Activated T-cell treated with anti-CD3 and anti-CD28 coated beads, Interleukin-2, amount 50 U/mL, for 4 hours (primary cell): ENCODE measurements around the gene IL21R. TPM values are rescaled to one million over a fixed set of nuclear protein-coding genes. Genes with fewer than 3 reads are reported as not detected.

Experiments used
- ATAC-seq, 2 donors: fragments of 200-7000 bp; cut with Tn5 transposase; one replicate each; pipeline ENCODE4 v1.10.0; 2021
- DNase-seq: peaks from one replicate; pipeline ENCODE4 v3.0.0-alpha.2; 2020
- H3K27me3 Mint-ChIP-seq: one replicate; pipeline ENCODE4 v1.8.0; 2021; ENCODE audit warnings: low read depth, mixed read lengths
- H3K36me3 Mint-ChIP-seq: one replicate; pipeline ENCODE4 v1.8.0; 2022; ENCODE audit warnings: mixed read lengths; ENCODE audit not compliant: insufficient read depth
- H3K4me1 Mint-ChIP-seq: one replicate; pipeline ENCODE4 v1.8.0; 2021; ENCODE audit warnings: low read depth, mixed read lengths
- H3K4me3 Mint-ChIP-seq: one replicate; pipeline ENCODE4 v1.8.0; 2021; ENCODE audit warnings: mild to moderate bottlenecking, moderate library complexity, mixed read lengths
- H3K9me3 Mint-ChIP-seq: one replicate; pipeline ENCODE4 v1.8.0; 2021; ENCODE audit warnings: mixed read lengths
- total RNA-seq, 3 donors: library from RNA; stranded (reverse); gene quantifications; one replicate each; pipeline ENCODE4 v1.2.1, GENCODE V29; 2021

Gene IL21R
- 10 to 100 TPM; 90.7 to 94.9 (median 91.4) TPM for total RNA-seq

DNA sequence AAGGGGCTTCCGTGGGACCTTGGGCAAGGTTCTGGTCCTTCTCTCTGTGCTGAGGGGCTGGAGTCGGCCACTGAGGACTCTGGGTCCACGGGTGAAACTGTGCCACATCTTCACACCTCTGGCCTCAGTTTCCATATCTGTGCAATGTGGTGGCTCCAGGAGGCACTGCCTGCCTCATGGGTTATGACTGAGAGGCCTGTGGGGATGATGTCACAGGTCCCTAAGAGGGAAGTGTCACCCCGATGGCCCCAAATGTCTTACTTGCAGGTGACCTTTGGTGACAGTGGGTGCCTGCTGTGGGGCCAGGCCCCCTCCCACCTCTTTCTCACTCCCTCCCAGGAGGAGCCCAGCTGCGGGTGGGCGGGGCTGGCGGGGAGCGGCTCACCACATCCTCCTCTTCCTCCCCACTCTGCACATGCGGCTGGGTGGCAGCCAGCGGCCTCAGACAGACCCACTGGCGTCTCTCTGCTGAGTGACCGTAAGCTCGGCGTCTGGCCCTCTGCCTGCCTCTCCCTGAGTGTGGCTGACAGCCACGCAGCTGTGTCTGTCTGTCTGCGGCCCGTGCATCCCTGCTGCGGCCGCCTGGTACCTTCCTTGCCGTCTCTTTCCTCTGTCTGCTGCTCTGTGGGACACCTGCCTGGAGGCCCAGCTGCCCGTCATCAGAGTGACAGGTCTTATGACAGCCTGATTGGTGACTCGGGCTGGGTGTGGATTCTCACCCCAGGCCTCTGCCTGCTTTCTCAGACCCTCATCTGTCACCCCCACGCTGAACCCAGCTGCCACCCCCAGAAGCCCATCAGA lies at the start of gene IL21R:
IL21R (plus strand) TSS at position 407 of the 801 bp plus-strand sequence. CDS start 27,898 bp downstream, outside the sequence.
- Mint-ChIP-seq H3K27me3 (no peaks in the 10 kb centered on the region), H3K4me1 (peaks cover 52% of the 10 kb centered on the region), H3K36me3 (peaks cover 34% of the 10 kb centered on the region), H3K4me3 (peak within 1 kb of the TSS; percentile 99), H3K9me3 (no peaks in the 10 kb centered on the region)
- ATAC-seq (peak; percentile 58 to 60), DNase-seq (peak; percentile 92)

DNA sequence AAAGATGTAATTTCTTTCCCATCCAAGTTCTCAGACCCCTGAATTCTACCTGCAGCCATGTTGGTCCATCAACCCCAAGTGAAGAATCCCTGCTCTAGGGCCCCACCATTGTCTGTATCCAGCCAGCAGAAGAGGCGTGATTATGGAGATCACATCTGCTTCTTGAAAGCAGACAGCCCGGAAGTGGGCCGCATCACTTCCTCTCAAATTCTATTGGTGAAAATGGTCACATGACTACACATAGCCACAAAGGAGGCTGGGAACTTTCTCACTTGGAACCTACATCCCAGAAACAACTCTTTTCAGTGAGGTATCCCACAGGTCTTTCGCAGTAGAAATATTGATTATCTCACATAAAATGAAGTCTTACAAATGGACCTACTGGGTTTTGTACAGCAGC lies 48.1 kb upstream of the IL21R start:
- H3K36me3 Mint-ChIP-seq: peaks cover 77% of the 10 kb centered on the region
- H3K4me1 Mint-ChIP-seq: peaks cover 19% of the 10 kb centered on the region
- no peaks in the 10 kb centered on the region for H3K27me3 Mint-ChIP-seq
- H3K4me3 Mint-ChIP-seq: no peak overlapping the region
- no peaks in the 10 kb centered on the region for H3K9me3 Mint-ChIP-seq
- DNase-seq (no peak), ATAC-seq (no peak)

DNA sequence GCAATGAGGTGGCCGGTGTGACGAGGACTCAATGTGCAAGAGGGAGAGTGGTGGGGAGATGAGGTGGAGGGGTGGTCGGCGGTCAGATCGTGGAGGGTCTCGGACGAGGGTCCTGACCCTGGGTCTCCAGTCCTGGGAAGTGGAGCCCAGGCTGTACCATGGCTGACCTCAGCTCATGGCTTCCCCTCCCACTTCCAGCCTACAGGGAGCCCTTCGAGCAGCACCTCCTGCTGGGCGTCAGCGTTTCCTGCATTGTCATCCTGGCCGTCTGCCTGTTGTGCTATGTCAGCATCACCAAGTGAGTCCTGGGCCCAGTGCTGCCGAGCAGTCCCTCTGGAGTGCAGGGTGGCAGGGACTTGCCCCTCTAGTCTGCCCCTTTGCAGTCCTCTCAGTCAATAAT lies 46.4 kb upstream of the IL21R start:
- H3K27me3 Mint-ChIP-seq: no peaks in the 10 kb centered on the region

DNA sequence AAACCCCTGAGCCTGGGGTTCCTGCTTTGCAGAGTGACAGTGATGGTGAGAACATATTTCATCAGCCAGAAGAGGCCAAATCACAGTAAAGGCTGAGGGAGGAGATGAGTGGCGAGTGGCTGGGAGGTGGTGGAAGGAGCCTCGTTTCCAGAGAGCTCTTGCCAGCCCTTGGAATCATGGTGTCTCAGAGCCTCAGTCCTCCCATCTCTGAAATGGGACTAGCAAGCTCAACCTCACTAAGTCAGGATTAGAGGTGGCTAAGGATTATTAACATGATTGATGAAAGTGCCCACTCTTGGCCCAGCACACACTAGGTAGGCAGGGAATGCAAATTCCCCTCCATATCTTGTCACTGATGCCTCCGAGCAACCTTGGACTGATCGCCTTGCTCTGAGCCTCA lies 45.2 kb upstream of the IL21R start:
- ATAC-seq (no peak), DNase-seq (no peak)
- peaks cover 66% of the 10 kb centered on the region for H3K36me3 Mint-ChIP-seq
- H3K27me3 Mint-ChIP-seq: no peaks in the 10 kb centered on the region
- H3K4me3 Mint-ChIP-seq: no peak overlapping the region
- H3K4me1 Mint-ChIP-seq: peaks cover 10% of the 10 kb centered on the region
- no peaks in the 10 kb centered on the region for H3K9me3 Mint-ChIP-seq

More for the DNA sequence above, 46.4 kb upstream of the IL21R start:
- H3K9me3 Mint-ChIP-seq: no peaks in the 10 kb centered on the region
- ATAC-seq (peak; percentile 57 to 67), DNase-seq (peak; percentile 44)
- peaks cover 70% of the 10 kb centered on the region for H3K36me3 Mint-ChIP-seq
- H3K4me3 Mint-ChIP-seq: no peak overlapping the region
- peaks cover 13% of the 10 kb centered on the region for H3K4me1 Mint-ChIP-seq

DNA sequence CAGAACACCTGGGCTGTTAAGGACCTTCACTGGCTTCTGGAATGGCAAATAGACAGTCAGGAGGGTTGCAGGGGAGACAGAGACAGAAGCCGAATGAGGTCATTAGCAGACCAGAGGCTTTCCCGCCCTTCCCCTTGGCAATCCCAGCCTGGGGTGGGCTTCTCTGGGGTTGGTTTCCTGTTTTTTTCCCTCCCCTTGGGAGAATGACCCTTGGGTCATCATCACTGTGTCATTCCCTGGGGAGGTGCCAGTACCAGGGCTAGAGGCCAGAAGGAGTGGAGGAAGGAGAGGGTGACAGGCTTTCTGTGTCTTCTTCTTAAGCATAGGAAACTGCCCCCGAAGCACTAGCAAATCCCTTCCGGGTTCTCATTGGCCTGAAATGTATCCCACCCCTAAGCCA lies 42.9 kb upstream of the IL21R start:
- Mint-ChIP-seq H3K9me3 (no peaks in the 10 kb centered on the region), H3K4me1 (peaks cover 19% of the 10 kb centered on the region), H3K4me3 (no peak overlapping the region), H3K36me3 (peaks cover 68% of the 10 kb centered on the region), H3K27me3 (no peaks in the 10 kb centered on the region)
- ATAC-seq: no peak
- no peak for DNase-seq

DNA sequence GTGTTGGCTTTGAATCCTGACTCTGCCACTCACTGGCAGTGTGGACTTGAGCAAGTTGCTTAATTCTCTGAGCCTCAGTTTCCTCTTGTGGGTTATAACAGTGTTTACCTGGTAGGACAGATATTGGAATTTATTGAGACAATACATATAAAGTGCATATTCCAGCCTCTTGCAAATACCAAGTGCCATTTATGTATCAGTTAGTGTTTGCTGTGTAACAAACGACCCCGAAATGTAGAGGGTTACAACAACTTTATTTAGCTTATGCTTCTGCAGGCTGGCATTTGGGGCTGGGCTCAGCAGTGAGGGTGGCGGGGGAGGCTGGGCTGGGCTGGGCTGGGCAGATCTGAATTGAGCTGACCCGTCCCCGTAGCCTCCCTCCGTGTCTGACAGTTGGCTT lies 42.4 kb upstream of the IL21R start:
- no peaks in the 10 kb centered on the region for H3K27me3 Mint-ChIP-seq
- DNase-seq: no peak

DNA sequence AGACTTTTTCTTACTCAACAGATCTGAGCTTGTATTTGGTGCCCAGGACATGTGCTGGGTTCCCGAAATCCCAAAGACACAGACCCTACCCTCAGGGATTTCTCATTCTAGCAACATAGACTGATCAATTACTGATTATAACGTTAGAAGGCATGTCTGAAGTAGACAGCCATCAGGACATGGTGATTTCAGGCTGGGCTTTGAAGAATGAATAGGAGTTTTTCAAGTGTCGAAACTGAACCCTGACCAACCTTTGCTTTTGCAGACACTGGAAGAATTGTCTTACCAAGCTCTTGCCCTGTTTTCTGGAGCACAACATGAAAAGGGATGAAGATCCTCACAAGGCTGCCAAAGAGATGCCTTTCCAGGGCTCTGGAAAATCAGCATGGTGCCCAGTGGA lies 40.0 kb upstream of the IL21R start:
- ATAC-seq: no peak
- H3K4me3 Mint-ChIP-seq: no peak overlapping the region
- H3K9me3 Mint-ChIP-seq: no peaks in the 10 kb centered on the region
- no peaks in the 10 kb centered on the region for H3K27me3 Mint-ChIP-seq
- peaks cover 48% of the 10 kb centered on the region for H3K36me3 Mint-ChIP-seq
- DNase-seq: no peak
- H3K4me1 Mint-ChIP-seq: peaks cover 40% of the 10 kb centered on the region

More for the DNA sequence above, 42.4 kb upstream of the IL21R start:
- Mint-ChIP-seq H3K4me3 (no peak overlapping the region), H3K36me3 (peaks cover 68% of the 10 kb centered on the region), H3K4me1 (peaks cover 25% of the 10 kb centered on the region), H3K9me3 (no peaks in the 10 kb centered on the region)
- no peak for ATAC-seq

DNA sequence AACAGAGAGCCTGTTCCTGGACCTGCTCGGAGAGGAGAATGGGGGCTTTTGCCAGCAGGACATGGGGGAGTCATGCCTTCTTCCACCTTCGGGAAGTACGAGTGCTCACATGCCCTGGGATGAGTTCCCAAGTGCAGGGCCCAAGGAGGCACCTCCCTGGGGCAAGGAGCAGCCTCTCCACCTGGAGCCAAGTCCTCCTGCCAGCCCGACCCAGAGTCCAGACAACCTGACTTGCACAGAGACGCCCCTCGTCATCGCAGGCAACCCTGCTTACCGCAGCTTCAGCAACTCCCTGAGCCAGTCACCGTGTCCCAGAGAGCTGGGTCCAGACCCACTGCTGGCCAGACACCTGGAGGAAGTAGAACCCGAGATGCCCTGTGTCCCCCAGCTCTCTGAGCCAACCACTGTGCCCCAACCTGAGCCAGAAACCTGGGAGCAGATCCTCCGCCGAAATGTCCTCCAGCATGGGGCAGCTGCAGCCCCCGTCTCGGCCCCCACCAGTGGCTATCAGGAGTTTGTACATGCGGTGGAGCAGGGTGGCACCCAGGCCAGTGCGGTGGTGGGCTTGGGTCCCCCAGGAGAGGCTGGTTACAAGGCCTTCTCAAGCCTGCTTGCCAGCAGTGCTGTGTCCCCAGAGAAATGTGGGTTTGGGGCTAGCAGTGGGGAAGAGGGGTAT lies 39.3 kb upstream of the IL21R start:
- Mint-ChIP-seq H3K9me3 (no peaks in the 10 kb centered on the region), H3K4me1 (peaks cover 45% of the 10 kb centered on the region), H3K4me3 (no peak overlapping the region), H3K36me3 (peaks cover 44% of the 10 kb centered on the region), H3K27me3 (no peaks in the 10 kb centered on the region)
- ATAC-seq: no peak
- DNase-seq: no peak

DNA sequence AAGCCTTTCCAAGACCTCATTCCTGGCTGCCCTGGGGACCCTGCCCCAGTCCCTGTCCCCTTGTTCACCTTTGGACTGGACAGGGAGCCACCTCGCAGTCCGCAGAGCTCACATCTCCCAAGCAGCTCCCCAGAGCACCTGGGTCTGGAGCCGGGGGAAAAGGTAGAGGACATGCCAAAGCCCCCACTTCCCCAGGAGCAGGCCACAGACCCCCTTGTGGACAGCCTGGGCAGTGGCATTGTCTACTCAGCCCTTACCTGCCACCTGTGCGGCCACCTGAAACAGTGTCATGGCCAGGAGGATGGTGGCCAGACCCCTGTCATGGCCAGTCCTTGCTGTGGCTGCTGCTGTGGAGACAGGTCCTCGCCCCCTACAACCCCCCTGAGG lies 38.7 kb upstream of the IL21R start:
- no peak for DNase-seq
- Mint-ChIP-seq H3K27me3 (no peaks in the 10 kb centered on the region), H3K36me3 (peaks cover 40% of the 10 kb centered on the region), H3K4me3 (no peak overlapping the region), H3K4me1 (peaks cover 50% of the 10 kb centered on the region), H3K9me3 (no peaks in the 10 kb centered on the region)
- ATAC-seq: no peak

DNA sequence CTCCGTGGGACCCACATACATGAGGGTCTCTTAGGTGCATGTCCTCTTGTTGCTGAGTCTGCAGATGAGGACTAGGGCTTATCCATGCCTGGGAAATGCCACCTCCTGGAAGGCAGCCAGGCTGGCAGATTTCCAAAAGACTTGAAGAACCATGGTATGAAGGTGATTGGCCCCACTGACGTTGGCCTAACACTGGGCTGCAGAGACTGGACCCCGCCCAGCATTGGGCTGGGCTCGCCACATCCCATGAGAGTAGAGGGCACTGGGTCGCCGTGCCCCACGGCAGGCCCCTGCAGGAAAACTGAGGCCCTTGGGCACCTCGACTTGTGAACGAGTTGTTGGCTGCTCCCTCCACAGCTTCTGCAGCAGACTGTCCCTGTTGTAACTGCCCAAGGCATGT lies 38.2 kb upstream of the IL21R start:
- Mint-ChIP-seq H3K27me3 (no peaks in the 10 kb centered on the region), H3K4me3 (no peak overlapping the region), H3K36me3 (peaks cover 35% of the 10 kb centered on the region), H3K4me1 (peaks cover 55% of the 10 kb centered on the region), H3K9me3 (no peaks in the 10 kb centered on the region)
- ATAC-seq (no peak), DNase-seq (no peak)

DNA sequence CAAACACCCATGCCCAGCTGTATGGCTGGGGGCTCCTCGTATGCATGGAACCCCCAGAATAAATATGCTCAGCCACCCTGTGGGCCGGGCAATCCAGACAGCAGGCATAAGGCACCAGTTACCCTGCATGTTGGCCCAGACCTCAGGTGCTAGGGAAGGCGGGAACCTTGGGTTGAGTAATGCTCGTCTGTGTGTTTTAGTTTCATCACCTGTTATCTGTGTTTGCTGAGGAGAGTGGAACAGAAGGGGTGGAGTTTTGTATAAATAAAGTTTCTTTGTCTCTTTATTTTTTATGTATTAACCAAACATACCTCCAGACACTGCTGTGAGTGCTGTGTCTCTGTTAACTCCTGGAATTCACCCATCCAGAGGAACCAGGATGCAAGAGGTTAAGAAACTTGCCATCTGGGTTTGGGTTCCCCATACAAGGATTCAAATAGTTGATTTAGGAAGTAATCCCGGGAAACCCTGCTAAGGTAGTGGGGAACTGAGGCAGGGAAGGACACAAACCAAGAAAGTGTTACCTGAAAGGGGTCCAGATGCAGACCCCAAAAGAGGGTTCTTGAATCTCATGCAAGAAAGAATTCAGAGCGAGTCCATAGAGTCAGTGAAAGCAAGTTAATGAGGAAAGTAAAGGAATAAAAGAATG lies 37.4 kb upstream of the IL21R start:
- H3K9me3 Mint-ChIP-seq: no peaks in the 10 kb centered on the region
- peaks cover 27% of the 10 kb centered on the region for H3K36me3 Mint-ChIP-seq
- no peak overlapping the region for H3K4me3 Mint-ChIP-seq
- DNase-seq (no peak), ATAC-seq (no peak)
- H3K4me1 Mint-ChIP-seq: peaks cover 62% of the 10 kb centered on the region
- no peaks in the 10 kb centered on the region for H3K27me3 Mint-ChIP-seq

DNA sequence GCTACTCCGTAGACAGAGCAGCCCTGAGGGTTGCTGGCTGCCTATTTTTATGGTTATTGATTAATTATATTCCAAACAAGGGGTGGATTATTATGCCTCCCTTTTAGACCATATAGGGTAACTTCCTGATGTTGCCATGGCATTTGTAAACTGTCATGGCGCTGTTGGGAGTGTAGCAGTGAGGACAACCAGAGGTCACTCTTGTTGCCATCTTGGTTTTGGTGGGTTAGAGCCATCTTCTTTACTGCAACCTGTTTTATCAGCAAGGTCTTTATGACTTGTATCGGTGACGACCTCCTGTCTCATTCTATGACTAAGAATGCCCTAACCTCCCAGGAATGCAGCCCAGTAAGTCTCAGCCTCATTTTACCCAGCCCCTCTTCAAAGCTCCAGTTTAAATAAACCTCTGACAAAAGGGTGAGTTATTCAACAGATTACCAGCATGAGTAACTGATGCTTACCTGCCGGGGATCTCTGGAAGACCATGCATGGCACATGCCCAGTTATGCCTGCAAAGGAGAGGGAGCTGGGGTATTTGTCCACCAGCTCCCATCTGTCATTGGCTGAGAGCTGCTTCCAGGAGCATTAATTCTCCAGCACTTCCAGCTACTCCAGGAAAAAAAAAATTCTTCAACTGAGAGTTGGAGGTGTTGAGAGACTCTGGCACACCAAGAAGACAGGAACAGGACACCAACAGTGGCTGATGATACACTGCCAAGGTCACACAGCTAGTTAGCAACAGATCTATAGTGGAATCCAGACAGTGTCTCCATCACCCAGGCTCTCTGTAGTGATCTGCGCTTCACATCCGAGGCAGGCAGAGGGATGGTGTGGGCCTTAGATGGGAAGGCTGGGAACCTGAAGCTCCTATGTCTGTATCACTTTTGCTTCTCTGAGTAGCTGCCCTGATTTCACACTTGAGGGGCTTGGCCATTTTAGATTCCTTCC lies 36.6 kb upstream of the IL21R start:
- Mint-ChIP-seq H3K9me3 (peaks cover 4% of the 10 kb centered on the region), H3K36me3 (peaks cover 27% of the 10 kb centered on the region), H3K4me3 (no peak overlapping the region), H3K4me1 (peaks cover 70% of the 10 kb centered on the region), H3K27me3 (no peaks in the 10 kb centered on the region)
- no peak for DNase-seq
- ATAC-seq: peak; percentile 13 to 14

DNA sequence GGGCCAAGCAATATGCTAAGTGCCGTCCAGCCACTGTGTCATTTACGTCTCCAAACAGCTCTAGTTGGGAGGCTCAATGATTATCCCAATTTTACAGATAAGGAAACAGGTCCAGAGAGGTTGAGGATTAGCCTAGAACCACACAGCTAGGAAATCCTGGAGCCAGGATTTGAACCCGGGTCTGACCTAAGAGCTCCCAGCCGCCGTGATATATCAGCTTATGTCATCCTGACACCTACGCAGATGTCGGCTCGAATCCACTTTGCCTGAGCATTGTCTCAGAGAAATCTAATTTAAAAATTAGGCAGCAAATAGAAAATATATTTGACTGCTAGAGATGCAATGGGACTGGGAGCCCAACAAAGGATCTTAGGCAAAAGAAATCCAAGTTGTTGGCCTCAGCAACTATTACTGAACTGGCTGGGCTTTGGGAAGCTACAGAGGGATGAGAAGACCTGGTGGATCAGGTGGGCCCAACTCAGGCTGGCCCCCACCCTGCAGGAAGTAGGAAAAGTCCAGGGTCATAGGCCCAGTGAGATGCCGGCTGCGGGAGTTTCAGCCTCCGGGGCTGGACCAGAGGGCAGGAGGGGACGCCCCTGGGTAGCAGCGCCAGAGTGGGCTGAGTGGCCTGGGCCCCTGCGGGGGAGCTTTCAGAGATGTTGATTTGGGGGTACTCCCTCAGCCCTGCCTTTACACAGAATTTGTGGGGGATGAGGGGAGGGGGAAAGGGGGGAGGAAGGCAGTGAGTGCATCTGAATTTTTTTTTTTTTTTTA lies 35.1 kb upstream of the IL21R start:
- peak; percentile 3 to 8 for ATAC-seq
- peak overlapping the region; percentile 65 for H3K4me3 Mint-ChIP-seq
- peaks cover 6% of the 10 kb centered on the region for H3K9me3 Mint-ChIP-seq
- no peak for DNase-seq
- peaks cover 18% of the 10 kb centered on the region for H3K36me3 Mint-ChIP-seq
- no peaks in the 10 kb centered on the region for H3K27me3 Mint-ChIP-seq
- peaks cover 76% of the 10 kb centered on the region for H3K4me1 Mint-ChIP-seq
